H7 (cell line): ENCODE data around the gene RAB4A. TPM values are rescaled to one million over a fixed set of nuclear protein-coding genes. Genes with fewer than 3 reads are reported as not detected.

Experiments used
- DNase-seq: peaks from one replicate; pipeline ENCODE4 v3.0.0; 2012
- H3K27me3 ChIP-seq: 2 replicates; pipeline ENCODE4 v1.6.0; 2011; ENCODE audit warnings: mild to moderate bottlenecking, low read length; ENCODE audit not compliant: control insufficient read depth, insufficient read depth
- H3K36me3 ChIP-seq: replicated peaks from 2 replicates; pipeline ENCODE4 v1.5.1; 2011; ENCODE audit warnings: low read length; ENCODE audit not compliant: control insufficient read depth, insufficient read depth
- H3K4me3 ChIP-seq: 2 replicates; pipeline ENCODE4 v1.5.1; 2011; ENCODE audit warnings: low read depth, mild to moderate bottlenecking, control low read depth, low read length, moderate library complexity; ENCODE audit not compliant: insufficient read depth
- total RNA-seq: library from RNA; depleted of rRNA; stranded (reverse); fragments of >200 nt; shearing (Covaris generic); gene quantifications from 2 replicates; pipeline ENCODE4 v1.2.3, GENCODE V29; 2014; rRNA removed

RAB4A gene
- total RNA-seq, 1 experiment from 2014 or later, result 47.0 TPM

GRCh38 chr1:229339520-229339919 is 68.6 kb downstream of the RAB4A start:
- Histone ChIP-seq H3K27me3 (peaks cover 21% of the 10 kb centered on the region), H3K36me3 (no peaks in the 10 kb centered on the region; the same call in 1 of the 2 replicates), H3K4me3 (no peak overlapping the region)
- no peak for DNase-seq

- no peak for DNase-seq
- Histone ChIP-seq H3K27me3 (peaks cover 24% of the 10 kb centered on the region), H3K4me3 (no peak overlapping the region), H3K36me3 (no peaks in the 10 kb centered on the region; the same call in 1 of the 2 replicates)
Observed at GRCh38 chr1:229340496-229340895, 69.6 kb downstream of the RAB4A start.

GRCh38 chr1:229341774-229342655 is 71.1 kb downstream of the RAB4A start:
- peak; percentile 97 for DNase-seq
- Histone ChIP-seq H3K27me3 (peaks cover 24% of the 10 kb centered on the region), H3K4me3 (peak overlapping the region; percentile 96), H3K36me3 (no peaks in the 10 kb centered on the region)

- H3K36me3 ChIP-seq, result no peaks in the 10 kb centered on the region
- no peak for DNase-seq
- peaks cover 27% of the 10 kb centered on the region for H3K27me3 ChIP-seq
- H3K4me3 ChIP-seq, result peak within 1 kb of the TSS; percentile 96
Observed at GRCh38 chr1:229342656-229343569, 72.0 kb downstream of the RAB4A start, which contains the start of gene CCSAP. TSS of gene CCSAP (minus strand) at chr1:229343047. CDS start at chr1:229342465, 582 bp downstream.

GRCh38 chr1:229344139-229344538 is 73.2 kb downstream of the RAB4A start:
- H3K4me3 ChIP-seq, result no peak overlapping the region
- DNase-seq, result no peak
- H3K36me3 ChIP-seq, result no peaks in the 10 kb centered on the region
- H3K27me3 ChIP-seq, result peaks cover 27% of the 10 kb centered on the region

- DNase-seq, result no peak
- H3K27me3 ChIP-seq, result peaks cover 27% of the 10 kb centered on the region
- H3K36me3 ChIP-seq, result no peaks in the 10 kb centered on the region
- no peak overlapping the region for H3K4me3 ChIP-seq
Observed at GRCh38 chr1:229344937-229345684, 74.2 kb downstream of the RAB4A start.

- no peak for DNase-seq
- H3K36me3 ChIP-seq, result no peaks in the 10 kb centered on the region
- no peak overlapping the region for H3K4me3 ChIP-seq
- peaks cover 19% of the 10 kb centered on the region for H3K27me3 ChIP-seq
Observed at GRCh38 chr1:229347528-229347927, 76.6 kb downstream of the RAB4A start.

GRCh38 chr1:229349463-229350385 is 78.8 kb downstream of the RAB4A start:
- no peaks in the 10 kb centered on the region for H3K36me3 ChIP-seq
- H3K4me3 ChIP-seq, result no peak overlapping the region
- peaks cover 4% of the 10 kb centered on the region for H3K27me3 ChIP-seq
- no peak for DNase-seq

- no peak for DNase-seq
- H3K27me3 ChIP-seq, result no peaks in the 10 kb centered on the region; the same call in 1 of the 2 replicates
- H3K36me3 ChIP-seq, result no peaks in the 10 kb centered on the region
- no peak overlapping the region for H3K4me3 ChIP-seq
Observed at GRCh38 chr1:229352975-229353374, 82.1 kb downstream of the RAB4A start.

GRCh38 chr1:229354226-229354625 is 83.3 kb downstream of the RAB4A start:
- no peak for DNase-seq
- Histone ChIP-seq H3K27me3 (no peaks in the 10 kb centered on the region; the same call in 1 of the 2 replicates), H3K4me3 (no peak overlapping the region), H3K36me3 (no peaks in the 10 kb centered on the region)

Other genes with a start within 250 kb of the RAB4A start
- gene CCSAP, start 71.9 kb downstream of the RAB4A start, total RNA-seq, result 8.6 and 12.8 TPM in 2 replicates
- gene ACTA1, start 163.0 kb downstream of the RAB4A start, total RNA-seq, result 0.67 and 1.8 TPM in 2 replicates
- 72.5 and 78.1 TPM in 2 replicates for gene NUP133, start 237.2 kb downstream of the RAB4A start, total RNA-seq